Measurements from ENCODE around the gene TFIP11.

DNA sequence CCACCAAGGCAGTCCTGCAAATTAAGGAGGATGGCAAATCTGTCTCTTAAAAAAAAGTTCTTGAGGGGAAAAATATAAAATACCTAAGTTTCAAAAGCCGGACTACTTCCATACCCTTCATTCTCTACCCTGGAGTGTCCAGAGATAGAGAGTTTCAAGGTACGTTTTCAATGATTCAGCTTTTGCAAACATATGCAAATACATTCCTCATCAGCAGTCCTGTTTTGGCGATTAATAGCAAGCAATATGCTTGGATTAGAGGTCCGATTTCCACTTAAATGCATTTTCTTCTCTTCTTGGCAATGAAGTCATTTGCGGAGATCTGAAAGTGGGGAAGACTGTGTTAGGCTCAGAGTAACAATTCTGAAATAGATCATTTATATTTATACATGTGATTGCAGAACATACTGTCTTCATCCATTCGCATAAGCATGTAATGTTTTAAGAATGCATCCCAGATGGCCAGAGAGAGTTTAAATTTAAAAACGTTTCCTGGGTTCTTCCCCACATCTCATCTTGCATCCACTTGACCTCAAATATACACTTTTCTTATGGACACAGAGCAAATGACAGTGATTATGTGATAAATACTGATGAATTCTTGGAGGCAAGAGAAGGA, 13.8 kb upstream of the TFIP11 start:
- no peak for TF ChIP-seq POLR2A (IDR thresholded peaks at IDR 0.05; ENCODE audit: low read depth, low read length)
- TF ChIP-seq POLR2AphosphoS5 (IDR thresholded peaks at IDR 0.05; ENCODE audit: low read depth, low read length): no peak
